NCI-H526 treated with DMSO at 0.1 percent for 48 hours (cell line): Measurements from ENCODE around the gene WDR7.

Source experiments
- DNase-seq: peaks from one replicate; lab custom pipeline; 2025; lab: John Stamatoyannopoulos, UW

The WDR7 gene

DNA sequence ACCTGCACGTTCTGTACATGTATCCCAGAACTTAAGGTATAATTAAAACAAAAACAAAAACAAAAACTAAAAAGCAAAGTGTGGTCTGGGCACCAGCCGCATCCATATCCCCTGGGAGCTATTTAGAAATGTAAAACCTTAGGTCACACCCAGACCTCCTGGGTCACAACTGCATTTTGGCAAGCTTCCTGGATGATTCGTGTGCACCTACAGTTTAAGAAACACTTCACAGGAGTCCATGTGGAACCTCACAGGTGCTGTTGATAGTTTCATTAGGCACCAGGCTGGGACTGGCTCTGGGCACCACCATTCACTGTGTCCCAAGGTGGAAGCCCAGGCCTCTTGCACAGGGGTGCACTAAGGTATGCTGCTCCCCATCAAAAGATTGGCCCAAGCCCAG, 392.1 kb downstream of the WDR7 start:
- no peak for DNase-seq

DNA sequence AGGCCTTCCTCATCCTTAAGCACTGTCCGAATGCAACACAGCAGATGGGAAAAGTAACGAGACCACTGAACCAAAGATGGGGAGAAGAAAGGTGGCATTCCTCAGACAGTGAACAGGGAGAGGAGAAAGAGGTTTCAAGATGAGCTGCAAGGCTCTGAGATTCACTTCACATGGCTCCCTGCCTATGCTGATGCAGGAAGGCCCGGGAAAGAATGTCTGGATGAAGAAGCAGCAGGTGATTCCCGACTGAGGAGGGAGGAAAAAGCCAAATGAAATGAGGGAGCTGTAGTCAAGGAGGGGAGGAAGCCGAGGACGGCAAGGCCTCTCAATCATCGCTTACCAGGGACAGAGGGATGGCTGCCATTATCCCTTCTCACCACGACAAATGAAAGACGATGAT, 397.2 kb downstream of the WDR7 start:
- DNase-seq, result no peak

GRCh38 chr18:57048859-57049258, 397.7 kb downstream of the WDR7 start:
- no peak for DNase-seq

- DNase-seq, result no peak
Observed at GRCh38 chr18:57050310-57050949, 399.3 kb downstream of the WDR7 start.

GRCh38 chr18:57051021-57051656, 400.0 kb downstream of the WDR7 start:
- DNase-seq, result no peak

GRCh38 chr18:57051657-57052044, 400.5 kb downstream of the WDR7 start:
- no peak for DNase-seq

GRCh38 chr18:57052173-57052572, 401.0 kb downstream of the WDR7 start:
- no peak for DNase-seq

GRCh38 chr18:57052759-57053158, 401.6 kb downstream of the WDR7 start:
- DNase-seq, result no peak

GRCh38 chr18:57054891-57055290, 403.7 kb downstream of the WDR7 start:
- DNase-seq, result no peak

- no peak for DNase-seq
Observed at GRCh38 chr18:57057890-57058289, 406.7 kb downstream of the WDR7 start.

DNA sequence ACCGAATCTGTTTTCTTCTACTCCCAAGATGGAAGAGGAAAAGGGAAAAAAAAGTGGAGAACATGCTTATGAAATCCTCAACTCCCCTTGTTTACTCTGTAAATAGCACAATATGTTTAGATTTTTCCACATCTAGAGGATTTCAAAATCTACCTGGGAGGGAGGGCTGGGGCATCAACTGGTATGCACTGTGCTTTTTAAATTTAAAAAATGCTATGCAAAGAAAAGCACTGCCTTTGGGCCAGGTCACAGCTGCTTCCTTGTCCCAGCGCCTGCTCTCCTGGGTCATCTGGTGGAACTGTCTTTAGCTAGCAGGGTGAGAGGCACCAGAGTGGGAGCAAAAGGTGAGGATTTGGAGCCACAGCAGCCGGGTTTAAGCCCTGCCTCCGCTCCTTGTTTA, 407.6 kb downstream of the WDR7 start:
- DNase-seq, result no peak

GRCh38 chr18:57059366-57059765, 408.2 kb downstream of the WDR7 start:
- DNase-seq, result no peak

DNA sequence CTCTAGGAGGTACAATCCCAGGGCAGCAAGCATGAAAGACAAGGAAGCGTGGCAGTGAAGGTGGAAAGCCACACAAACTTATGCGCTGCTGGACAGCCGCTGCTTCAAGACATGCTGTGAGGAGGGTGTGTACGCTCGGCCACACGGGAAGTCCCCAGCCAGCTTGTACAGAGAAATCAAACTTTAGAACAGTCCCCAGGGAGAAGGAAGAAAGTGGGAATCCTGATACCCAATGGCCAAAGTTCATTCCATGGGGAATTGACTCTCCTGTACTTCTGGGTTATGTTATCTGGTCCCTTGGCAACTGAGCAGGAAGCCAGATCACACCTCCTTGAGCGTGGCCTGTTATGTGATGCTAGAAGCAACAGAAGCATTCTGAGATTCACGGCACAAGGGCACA, 409.7 kb downstream of the WDR7 start:
- DNase-seq, result no peak

DNA sequence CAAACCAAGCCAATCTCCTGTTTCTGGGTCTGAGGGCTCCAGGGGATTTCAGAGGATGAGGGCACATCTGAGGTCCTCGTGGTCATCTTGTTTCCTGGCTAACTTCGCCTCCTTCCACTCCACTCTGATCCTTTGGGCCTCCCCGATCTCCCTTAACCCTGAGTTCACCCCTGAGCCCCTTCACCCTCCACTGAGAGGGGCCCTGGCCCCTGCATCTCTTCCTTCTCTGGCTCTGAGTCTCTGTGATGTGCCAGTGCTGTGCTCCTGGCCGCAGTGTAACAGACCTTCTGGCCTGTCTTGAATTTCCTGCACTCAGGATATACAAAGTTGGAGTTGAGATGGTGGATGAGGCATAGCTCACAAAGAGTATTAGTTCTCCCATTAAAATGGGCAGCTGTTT, 411.0 kb downstream of the WDR7 start:
- DNase-seq, result no peak

DNA sequence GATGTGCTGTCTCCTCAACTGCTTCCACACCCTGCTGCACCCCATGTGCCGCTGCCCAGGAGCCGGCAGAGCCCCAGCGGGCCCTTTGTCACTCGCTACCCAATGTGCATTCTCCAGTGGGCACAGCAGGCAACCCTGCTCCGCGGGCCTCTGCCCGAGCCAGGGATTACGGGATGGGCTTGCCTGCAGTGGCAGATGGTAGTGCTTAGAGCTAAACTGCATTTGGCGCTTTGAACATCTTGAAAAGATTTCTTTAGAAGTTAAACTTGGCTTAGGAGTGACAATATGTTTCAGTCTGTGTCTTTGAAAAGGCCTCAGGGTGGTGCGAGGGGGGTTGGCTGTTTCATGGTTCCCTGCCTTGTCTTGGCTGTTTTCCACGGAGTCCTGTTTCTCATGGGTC, 411.7 kb downstream of the WDR7 start:
- DNase-seq, result no peak

GRCh38 chr18:57063601-57064103, 412.5 kb downstream of the WDR7 start:
- no peak for DNase-seq

DNA sequence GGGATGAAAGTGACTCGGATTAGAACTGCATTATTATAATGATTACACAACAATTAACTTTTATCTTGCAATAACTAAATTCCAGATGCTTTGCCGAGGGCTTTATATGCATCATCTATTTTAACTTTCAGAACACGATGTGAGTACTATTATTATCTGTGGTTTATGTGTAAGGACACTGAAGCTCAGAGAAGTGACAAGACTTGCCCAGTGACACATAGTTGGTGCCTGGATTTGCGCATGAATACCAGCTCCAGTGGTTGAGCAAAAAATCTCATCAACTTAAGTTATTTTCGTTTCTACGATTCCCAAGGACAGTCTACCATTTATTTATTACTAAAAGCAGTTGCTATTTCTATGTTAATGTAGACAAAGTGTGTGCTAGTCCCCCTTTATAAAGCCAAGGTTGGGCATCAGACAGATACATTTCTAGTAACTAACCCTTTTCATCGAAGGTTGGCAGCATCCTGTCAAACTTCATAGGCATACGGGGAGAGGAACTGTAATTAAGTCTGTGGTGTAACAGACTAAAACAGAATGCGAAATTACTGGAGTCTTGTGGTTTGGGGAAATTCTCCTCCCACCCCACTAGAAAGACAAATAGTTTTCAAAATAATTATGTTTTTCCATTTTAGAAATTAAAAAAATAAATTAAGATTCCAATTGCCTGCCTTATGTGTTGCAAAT, 422.5 kb downstream of the WDR7 start:
- no peak for DNase-seq

DNA sequence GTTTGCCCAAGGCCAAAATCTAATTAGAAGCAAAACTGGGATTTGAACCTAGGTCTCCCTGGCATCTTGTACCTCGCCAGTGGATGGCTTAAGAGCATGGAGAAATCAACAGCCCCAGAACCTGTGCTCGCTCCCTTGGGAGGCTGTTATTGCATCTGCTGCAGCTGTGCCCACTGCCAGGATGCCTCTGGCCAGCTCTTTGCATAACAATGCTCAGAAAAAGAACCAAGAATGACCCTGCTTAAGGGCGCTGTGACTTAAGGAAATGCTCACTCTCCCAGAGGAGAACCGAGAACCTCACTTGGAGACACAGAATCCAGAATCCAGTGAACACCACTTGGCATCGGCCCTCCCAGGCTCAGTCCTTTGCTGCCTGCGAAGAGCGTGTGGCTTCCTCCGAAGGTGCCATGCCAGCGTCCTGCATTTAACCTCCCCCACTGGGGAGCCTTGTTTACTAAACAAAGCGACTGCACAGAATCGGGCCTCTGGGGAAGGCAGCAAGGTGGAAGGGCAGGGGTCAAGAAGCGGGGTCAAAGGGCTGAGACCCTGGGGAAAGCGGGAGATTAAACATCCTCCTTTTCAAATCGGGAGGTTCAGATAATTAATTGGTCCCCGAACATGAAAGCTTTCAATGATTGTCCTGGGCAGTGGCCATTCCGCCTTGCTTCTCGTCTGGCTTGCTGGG, 424.7 kb downstream of the WDR7 start:
- no peak for DNase-seq

DNA sequence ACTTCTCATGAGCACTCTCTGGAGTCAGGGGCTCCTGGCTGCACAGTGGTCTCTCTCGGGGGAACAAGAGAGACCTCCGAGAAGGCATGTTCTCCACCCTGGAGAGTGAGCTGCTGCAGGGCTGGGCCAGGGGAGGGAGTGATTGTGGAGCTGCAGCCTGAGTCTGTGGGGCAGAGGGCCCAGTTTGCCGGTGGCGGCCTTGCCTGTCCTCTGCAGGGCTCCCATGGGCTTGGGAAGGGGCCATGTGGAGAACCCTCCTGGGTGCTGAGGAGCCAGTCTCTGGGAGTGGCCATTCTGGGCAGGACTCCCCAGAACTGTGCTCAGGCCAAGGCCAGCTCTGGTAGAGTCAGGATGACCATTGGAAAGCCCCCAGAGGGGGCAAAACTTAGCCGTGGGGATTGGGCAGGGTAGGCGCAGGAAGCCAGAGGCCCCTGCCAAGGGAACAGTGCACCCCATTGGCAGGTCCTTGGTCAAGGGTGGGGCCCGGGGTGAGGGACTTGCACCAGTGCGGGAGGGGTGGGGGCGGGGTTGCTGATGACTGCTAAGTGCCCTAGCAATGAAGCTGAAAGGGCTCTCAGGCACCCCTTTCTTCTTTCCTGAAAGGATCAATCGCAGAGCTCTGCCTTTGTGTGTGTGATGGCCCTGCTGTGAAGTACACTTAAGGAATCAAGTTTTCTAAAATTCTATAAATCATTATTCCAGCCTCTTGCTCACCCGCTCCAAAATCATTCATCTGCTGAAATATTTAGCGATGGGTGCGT, 426.0 kb downstream of the WDR7 start:
- DNase-seq, result no peak

- no peak for DNase-seq
Observed at GRCh38 chr18:57077786-57078552, 426.8 kb downstream of the WDR7 start.

GRCh38 chr18:57078614-57079013, 427.5 kb downstream of the WDR7 start:
- no peak for DNase-seq
